GM21723 (cell line): ENCODE measurements around the gene SIGLEC12.
A peak's percentile ranks its signal among the peaks of the same experiment; 100 is the strongest.

ENCODE experiments used
- ATAC-seq: cut with Tn5 transposase; IDR thresholded peaks from one replicate; pipeline ENCODE4 v1.9.1; 2021; ENCODE audit warnings: mild to moderate bottlenecking, moderate library complexity; ENCODE audit not compliant: unreplicated experiment

The SIGLEC12 gene

GRCh38 chr19:51501594-51502263, at the start of gene SIGLEC12:
TSS of gene SIGLEC12 (minus strand) at chr19:51501800. CDS start at chr19:51501733, 67 bp downstream.
- ATAC-seq, result no peak

- ATAC-seq, result no peak
Measured at GRCh38 chr19:51550848-51551672, 49.5 kb upstream of the SIGLEC12 start.

- no peak for ATAC-seq
Measured at GRCh38 chr19:51549533-51550324, 48.1 kb upstream of the SIGLEC12 start.

DNA sequence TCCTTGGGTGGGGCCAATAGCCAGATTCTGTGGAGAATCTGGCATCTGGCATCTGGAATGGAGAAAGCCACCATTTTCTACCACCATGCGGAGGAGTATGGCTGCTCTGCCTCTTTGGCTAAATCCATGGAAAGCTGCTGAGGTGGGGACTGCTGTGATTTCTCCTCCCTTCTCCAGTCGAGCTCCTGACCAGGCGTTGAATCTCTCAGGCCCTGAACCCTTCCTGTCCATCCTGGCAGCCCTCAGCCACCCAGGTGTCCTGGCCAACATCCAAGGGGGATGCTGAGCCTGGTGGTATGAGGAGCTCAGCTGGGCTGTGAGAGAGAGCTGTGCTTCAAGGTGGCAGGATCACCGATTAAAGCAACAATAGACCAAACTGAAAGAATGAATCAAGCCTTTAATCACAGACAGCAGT, 47.3 kb upstream of the SIGLEC12 start:
- ATAC-seq, result no peak

- no peak for ATAC-seq
Measured at GRCh38 chr19:51548213-51548651, 46.6 kb upstream of the SIGLEC12 start.

DNA sequence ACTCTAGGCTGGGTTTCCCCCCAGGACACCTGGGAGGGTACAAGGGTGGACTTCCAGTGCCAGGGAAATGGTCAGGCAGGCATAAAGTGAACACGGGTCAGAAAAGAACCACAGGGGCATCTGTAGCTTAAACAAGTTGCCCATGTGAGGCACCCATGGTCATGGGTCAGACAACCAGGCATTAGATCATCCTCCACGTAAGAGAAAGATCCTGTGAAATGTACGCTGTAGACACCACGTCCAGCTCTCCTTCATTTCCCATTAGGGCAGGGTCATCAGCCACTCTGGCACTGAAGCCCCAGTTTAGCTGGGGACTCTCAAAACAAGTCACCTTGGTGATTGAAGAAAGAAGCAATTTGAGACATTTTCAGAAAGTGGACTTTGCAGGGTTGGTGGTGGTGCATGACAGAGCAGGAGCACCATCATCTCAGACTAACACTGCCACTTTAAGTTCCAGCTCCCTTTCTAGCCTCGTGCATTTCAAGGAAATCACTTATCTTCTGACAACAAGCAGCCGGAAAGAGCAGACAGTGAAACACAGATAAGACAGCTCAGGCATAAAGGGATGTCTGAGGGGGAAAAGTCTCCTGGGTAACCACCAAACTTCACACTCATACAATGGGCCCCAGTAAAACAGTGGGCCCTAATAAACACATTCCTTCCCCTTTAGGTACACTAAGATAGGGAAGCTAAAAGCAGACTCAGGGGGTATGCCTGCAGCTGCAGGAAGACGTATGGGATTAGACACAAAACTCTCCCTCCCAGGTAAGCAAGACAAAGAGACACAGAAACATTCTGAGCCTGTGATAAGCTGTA, 46.0 kb upstream of the SIGLEC12 start:
- no peak for ATAC-seq

GRCh38 chr19:51546650-51547396, 45.2 kb upstream of the SIGLEC12 start:
- no peak for ATAC-seq

DNA sequence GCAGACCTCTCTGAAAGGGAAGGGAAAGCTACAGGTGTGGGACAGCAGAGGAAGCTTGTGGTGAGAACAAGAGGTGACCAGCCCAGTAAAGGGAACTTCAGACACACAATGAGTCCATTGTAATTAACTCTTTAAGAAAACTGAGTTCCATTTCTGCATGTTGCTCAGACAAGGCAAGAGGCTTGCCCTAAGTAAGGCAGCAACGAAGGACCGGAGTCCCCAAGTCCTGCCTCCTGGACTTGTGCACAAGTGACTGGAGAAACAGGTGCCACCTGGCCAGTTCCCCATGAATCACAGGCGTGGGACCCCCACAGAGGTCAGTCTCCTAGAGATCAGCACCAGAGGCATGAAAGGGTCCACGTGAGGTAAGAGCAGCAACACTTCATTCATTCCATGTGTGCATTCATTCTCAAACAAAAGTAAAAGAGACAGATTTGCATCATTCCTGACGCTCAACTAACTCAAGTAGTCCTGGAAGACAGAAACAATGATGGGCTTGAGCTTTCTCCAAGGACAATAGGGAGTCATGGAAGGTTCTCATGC, 44.6 kb upstream of the SIGLEC12 start:
- ATAC-seq, result no peak

GRCh38 chr19:51544038-51544437, 42.4 kb upstream of the SIGLEC12 start:
- no peak for ATAC-seq

GRCh38 chr19:51542699-51543098, 41.1 kb upstream of the SIGLEC12 start:
- ATAC-seq, result no peak

GRCh38 chr19:51541458-51542357, 40.1 kb upstream of the SIGLEC12 start:
- ATAC-seq, result no peak

DNA sequence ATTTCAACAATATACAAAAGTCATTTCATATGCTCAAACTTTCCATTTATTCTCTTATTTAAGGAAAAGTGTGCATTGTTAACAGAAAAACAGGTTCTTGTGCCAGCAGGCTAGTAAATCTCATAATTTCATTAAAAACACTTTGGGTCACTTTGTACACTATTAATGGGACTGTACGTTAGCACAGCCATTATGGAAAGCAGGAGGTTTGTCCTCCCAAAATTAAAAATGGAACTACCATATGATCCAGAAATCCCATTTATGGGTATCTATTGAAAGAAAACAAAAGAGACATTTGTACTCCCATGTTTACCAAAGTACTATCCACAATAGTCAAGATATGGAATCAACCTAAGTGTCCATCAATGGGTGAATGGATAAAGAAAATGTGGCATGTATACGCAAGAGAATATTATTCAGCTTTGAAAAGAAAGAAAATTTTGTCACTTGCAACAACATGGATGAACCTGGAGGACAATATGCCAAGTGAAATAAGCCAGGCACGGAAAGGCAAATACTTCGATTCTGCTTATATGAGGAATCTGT, 38.3 kb upstream of the SIGLEC12 start:
- no peak for ATAC-seq

DNA sequence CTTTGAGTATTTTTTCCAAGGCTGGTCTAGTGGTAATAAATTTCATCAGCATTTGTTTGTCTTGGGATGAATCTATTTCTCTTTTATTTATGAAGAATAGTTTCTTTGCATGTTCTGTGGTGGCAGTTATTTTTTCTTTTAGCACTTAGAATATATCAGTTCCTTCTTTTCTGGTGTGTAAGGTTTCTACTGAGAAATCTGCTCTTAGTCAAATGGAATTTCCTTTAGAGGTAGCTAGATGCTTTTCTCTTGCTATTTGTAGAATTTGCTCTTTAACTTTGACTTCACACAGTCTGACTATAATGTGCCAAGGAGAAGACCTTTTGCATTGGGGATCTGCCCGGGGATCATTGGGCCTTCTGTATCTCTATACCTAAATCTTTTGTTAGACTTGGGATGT, 33.9 kb upstream of the SIGLEC12 start:
- no peak for ATAC-seq

DNA sequence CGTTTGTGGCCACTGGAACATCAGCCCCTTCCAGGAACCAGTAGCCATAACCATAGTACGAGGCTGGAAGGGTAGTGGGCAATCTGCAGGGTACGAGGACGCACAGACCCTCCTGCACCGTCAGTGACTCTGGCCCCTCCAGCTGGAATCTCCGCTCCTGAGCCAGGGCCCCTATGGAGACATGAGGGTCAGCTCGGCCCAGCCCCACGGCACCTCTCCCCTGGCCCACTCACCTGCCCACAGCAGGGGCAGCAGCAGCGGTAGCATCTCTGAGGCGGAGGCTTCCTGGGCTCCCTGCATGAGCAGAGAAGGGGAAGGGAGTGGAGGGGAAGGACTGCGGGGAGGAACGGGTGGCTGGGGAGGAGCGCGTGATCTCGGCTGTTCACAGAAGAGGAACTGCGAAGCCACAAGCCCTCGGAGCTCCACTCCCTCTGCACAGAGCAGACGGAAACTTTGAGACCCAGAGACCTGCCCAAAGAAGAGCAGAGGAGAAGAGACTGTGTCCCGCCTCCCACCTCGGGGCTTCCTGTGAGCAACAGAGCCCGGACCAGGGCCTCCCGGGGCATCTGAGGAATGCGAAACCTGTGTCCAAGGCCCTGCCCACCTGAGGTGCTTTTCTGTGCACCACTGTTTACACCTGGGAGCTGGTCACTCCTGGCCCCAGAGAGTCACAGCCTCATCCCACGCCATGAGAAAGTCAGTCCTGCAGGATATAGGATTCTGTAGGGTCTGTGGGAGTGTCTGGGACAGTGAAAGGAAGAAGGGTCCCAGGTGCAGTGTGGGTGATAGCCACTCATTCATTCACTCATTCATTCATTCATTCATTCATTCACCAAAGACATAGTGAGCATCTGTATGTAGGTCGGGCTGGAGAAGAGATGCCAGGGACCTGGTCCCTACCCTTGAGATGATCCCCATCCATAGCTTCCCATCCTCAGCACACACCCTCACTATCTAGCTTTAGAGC, 30.0 kb upstream of the SIGLEC12 start, which contains the start of gene SIGLEC6:
SIGLEC6 (minus strand) TSS at position 322 of the 967 bp plus-strand sequence; CDS start at position 300, 22 bp downstream.
- ATAC-seq, result peak; percentile 78

DNA sequence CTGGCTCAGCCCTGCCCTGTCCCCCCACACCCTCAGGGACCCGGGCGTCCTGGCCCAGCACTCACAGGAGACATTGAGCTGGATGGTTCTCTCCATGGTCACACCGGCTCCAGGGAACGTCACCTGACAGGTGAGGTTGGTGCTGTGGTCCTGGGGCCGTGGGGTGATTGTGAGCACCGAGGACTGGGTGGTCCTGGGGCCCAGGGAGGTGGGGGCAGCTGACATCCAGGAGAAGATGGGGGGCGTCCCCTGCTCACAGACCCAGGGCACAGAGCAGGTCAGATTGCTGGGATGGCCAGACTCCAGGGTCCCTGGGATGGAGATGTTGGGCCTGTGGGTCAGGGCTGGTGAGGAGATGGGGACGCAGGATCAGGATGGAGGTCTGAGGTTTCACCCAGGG, 29.0 kb upstream of the SIGLEC12 start:
- no peak for ATAC-seq

GRCh38 chr19:51529301-51529700, 27.7 kb upstream of the SIGLEC12 start:
- ATAC-seq, result no peak

DNA sequence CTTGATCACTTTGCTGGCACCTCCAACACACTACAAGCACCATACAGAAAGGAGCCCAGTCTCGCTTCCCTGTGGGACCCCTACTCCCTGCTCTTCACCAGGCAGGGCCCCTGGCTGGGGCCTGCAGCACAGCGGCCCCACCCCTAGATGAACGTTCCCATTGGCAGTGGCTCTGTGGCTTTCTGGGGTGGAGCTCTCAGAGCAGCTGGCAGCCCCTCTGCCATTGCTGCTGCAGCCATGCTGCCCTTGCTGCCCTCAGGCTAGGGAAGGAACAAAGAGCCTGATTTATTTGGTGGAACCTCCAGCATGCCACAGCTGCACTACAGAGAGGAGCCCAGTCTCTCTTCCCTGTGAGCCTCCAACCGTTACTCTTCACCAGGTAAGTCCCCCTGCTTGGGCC, 24.1 kb upstream of the SIGLEC12 start:
- no peak for ATAC-seq
